NB4 (cell line): ENCODE measurements around the gene GLIPR1L2.

Source experiments
- DNase-seq: peaks from one replicate; pipeline ENCODE4 v3.0.0; 2010; ENCODE audit warnings: low read depth
- H3K4me3 ChIP-seq: one replicate; pipeline ENCODE4 v1.5.1; 2011; ENCODE audit warnings: mild to moderate bottlenecking, low read depth, low read length, moderate library complexity
- CTCF ChIP-seq: IDR thresholded peaks from one replicate; pipeline ENCODE4 v1.5.1; 2012; ENCODE audit warnings: low read depth, low read length
- MYC ChIP-seq: IDR thresholded peaks from 2 replicates; pipeline ENCODE4 v1.6.1; 2011; ENCODE audit warnings: low read depth, low read length
- POLR2A ChIP-seq: IDR thresholded peaks from 2 replicates; pipeline ENCODE4 v1.6.1; 2011; ENCODE audit warnings: mild to moderate bottlenecking; ENCODE audit not compliant: insufficient read length; ENCODE audit errors: extremely low read depth
- TF ChIP-seq, protein P1 (sequence below): IDR thresholded peaks from 2 replicates; pipeline ENCODE4 v1.6.1; 2011; ENCODE audit warnings: low read depth, low read length

Gene GLIPR1L2

DNA sequence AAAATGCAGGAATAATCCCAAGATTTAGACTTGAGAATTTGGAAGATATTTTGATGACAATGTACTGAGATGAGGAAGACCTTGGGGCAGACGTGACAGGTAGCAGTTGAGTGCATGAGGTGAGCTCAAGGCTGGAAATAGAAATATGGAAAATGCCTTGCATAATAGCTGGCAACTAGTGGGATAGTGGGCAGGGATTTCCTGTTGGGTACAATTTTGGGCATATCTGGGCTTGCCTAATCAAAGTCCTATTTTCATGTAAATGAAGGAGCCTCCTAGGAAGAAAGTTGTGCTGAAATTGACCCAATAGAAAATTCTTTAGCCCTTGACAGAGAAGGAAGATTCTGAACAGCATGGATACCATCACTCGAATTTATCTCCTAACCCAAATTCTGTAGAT lies 83.2 kb downstream of the GLIPR1L2 start:
- no peak for DNase-seq
- TF ChIP-seq CTCF, result no peak
- TF ChIP-seq, protein P1, sequence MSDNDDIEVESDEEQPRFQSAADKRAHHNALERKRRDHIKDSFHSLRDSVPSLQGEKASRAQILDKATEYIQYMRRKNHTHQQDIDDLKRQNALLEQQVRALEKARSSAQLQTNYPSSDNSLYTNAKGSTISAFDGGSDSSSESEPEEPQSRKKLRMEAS, result no peak
- TF ChIP-seq MYC, result no peak
- no peak overlapping the region for H3K4me3 ChIP-seq

- H3K4me3 ChIP-seq, result no peak overlapping the region
- TF ChIP-seq MYC, result no peak
- TF ChIP-seq, protein P1, result no peak
- no peak for TF ChIP-seq CTCF
- TF ChIP-seq POLR2A, result no peak
- DNase-seq, result no peak
These were observed 85.2 kb downstream of the GLIPR1L2 start for GRCh38 chr12:75476071-75476470.

GRCh38 chr12:75477137-75477536 lies 86.2 kb downstream of the GLIPR1L2 start:
- TF ChIP-seq POLR2A (no peak), MYC (no peak), CTCF (no peak)
- TF ChIP-seq, protein P1, result no peak
- DNase-seq, result no peak
- no peak overlapping the region for H3K4me3 ChIP-seq

GRCh38 chr12:75478116-75478794 lies 87.4 kb downstream of the GLIPR1L2 start:
- no peak for TF ChIP-seq POLR2A
- TF ChIP-seq, protein P1, result 0 out of 2 replicates have a peak, but pooled peaks have one; percentile 13
- H3K4me3 ChIP-seq, result peak overlapping the region; percentile 7
- DNase-seq, result peak; percentile 93

- TF ChIP-seq MYC (no peak), POLR2A (no peak), CTCF (no peak)
- TF ChIP-seq, protein P1, result no peak
These were observed 89.1 kb downstream of the GLIPR1L2 start for GRCh38 chr12:75479963-75480461.

DNA sequence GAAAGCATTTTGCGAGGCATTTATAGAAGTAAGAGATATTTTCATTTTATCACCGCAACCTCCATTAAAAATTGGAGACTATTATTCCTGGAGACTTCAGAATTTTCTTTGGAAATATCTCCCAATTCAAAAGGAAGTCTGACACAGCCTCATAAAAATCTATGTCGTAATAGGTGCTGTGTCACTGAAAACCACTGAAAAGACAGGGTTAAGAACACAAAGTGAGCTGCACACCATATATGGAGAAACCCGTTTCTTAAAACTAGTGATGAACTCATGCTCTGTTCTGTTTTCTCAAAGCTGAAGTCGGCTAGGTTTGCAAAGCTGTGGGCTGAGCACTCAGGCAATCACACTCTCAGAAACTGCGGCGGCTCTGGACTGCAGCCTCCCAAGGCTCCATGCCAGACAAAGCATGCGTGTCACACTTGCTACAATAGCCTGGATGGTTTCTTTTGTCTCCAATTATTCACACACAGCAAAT lies 89.6 kb downstream of the GLIPR1L2 start, which contains the start of gene GLIPR1:
Gene GLIPR1, plus strand, starts transcription at position 287 of the 481 bp plus-strand sequence. Its CDS starts 126 bp downstream, at position 413.
- DNase-seq, result peak; percentile 95
- peak within 1 kb of the TSS; percentile 75 for H3K4me3 ChIP-seq
- no peak for TF ChIP-seq CTCF
- TF ChIP-seq MYC, result peak; percentile 64
- TF ChIP-seq, protein P1, result peak; percentile 45
- TF ChIP-seq POLR2A, result peak; percentile 54

More at GRCh38 chr12:75479963-75480461, 89.1 kb downstream of the GLIPR1L2 start:
- H3K4me3 ChIP-seq, result peak overlapping the region; percentile 42
- peak; percentile 45 for DNase-seq
